ENCODE measurements around the gene ADAM15. TPM values are rescaled to one million over a fixed set of nuclear protein-coding genes. Genes with fewer than 3 reads are reported as not detected.

The ADAM15 gene
- total RNA-seq, 1 experiment from 2014 or later, result 30.6 TPM

- Histone ChIP-seq H4K91ac (ENCODE audit: insufficient read length, low read depth, low read length) (no peak overlapping the region), H4K20me1 (ENCODE audit: control insufficient read depth, insufficient read depth, insufficient read length) (no peaks in the 10 kb centered on the region), H3K4ac (ENCODE audit: low read depth, low read length) (no peak overlapping the region), H3K27me3 (ENCODE audit: insufficient read depth, low read length) (no peaks in the 10 kb centered on the region), H3K79me1 (ENCODE audit: insufficient read depth, low read depth, low read length, poor library complexity, severe bottlenecking) (no peaks in the 10 kb centered on the region), H2BK15ac (ENCODE audit: low read depth, low read length) (no peak overlapping the region), H3K4me1 (ENCODE audit: insufficient read depth, low read length) (no peaks in the 10 kb centered on the region), H3K18ac (ENCODE audit: insufficient read length, low read depth, low read length) (no peak overlapping the region), H3K4me2 (ENCODE audit: insufficient read depth, insufficient read length, low read length) (no peak overlapping the region), H3K56ac (ENCODE audit: insufficient read length, low read depth, low read length) (no peak overlapping the region), H2AK5ac (ENCODE audit: insufficient read length, low read length) (no peak overlapping the region), H2AFZ (ENCODE audit: low read length) (no peak overlapping the region), H3K9me3 (ENCODE audit: control insufficient read depth, low read depth, low read length) (no peaks in the 10 kb centered on the region), H3K79me2 (ENCODE audit: insufficient read depth, low read length) (no peaks in the 10 kb centered on the region), H2BK20ac (ENCODE audit: low read depth, low read length, poor library complexity, severe bottlenecking) (no peak overlapping the region), H2BK12ac (ENCODE audit: insufficient read length, low read depth, low read length) (no peak overlapping the region), H4K8ac (replicated peaks; ENCODE audit: insufficient read length, low read depth, low read length) (no peak overlapping the region), H3T11ph (ENCODE audit: low read length) (no peak overlapping the region), H2BK5ac (ENCODE audit: insufficient read length, low read length) (no peak overlapping the region), H3K27ac (ENCODE audit: insufficient read length, low read depth, low read length) (no peak overlapping the region), H3K23ac (ENCODE audit: insufficient read length, low read depth, low read length) (no peak overlapping the region), H4K5ac (ENCODE audit: insufficient read length, low read depth, low read length) (no peak overlapping the region), H3K9ac (ENCODE audit: extremely low read depth, insufficient read length, low read length) (no peak overlapping the region), H3K23me2 (ENCODE audit: insufficient read length, low read depth, low read length, poor library complexity, severe bottlenecking) (no peaks in the 10 kb centered on the region), H2BK120ac (ENCODE audit: low read depth, low read length, poor library complexity, severe bottlenecking) (no peak overlapping the region), H3K14ac (ENCODE audit: insufficient read depth, low read length) (no peak overlapping the region)
- no peak for DNase-seq
- Mint-ChIP-seq H3K4me1 (peaks cover under 1 to 1% of the 10 kb centered on the region in 2 experiments; a peak in 1 of 4 replicates), H3K4me3 (no peak overlapping the region), H3K27me3 (ENCODE audit: low read depth) (peaks cover 53% of the 10 kb centered on the region), H3K27ac (no peak overlapping the region), H3K36me3 (ENCODE audit: insufficient read depth in 1 of 3, low read depth in 3 of 3) (no peaks in the 10 kb centered on the region), H3K9me3 (no peaks in the 10 kb centered on the region)
- TF ChIP-seq CTCF (conservative IDR thresholded peaks at IDR 0.05), result no peak
- no CpG with 5 or more reads among the region's 6 CpGs for WGBS (ENCODE audit: extremely low coverage, insufficient read length, low lambda C conversion rate)
Measured at GRCh38 chr1:155106862-155107261, 55.7 kb downstream of the ADAM15 start.
